CD4-positive, alpha-beta T cell treated with Interleukin-17A for 1 hour (primary cell): ENCODE data around the gene ATP5PB.
A peak's percentile ranks its signal among the peaks of the same experiment; 100 is the strongest.

Experiments
- DNase-seq: peaks from one replicate; pipeline ENCODE4 v3.0.0-alpha.2; 2020

ATP5PB gene

DNA sequence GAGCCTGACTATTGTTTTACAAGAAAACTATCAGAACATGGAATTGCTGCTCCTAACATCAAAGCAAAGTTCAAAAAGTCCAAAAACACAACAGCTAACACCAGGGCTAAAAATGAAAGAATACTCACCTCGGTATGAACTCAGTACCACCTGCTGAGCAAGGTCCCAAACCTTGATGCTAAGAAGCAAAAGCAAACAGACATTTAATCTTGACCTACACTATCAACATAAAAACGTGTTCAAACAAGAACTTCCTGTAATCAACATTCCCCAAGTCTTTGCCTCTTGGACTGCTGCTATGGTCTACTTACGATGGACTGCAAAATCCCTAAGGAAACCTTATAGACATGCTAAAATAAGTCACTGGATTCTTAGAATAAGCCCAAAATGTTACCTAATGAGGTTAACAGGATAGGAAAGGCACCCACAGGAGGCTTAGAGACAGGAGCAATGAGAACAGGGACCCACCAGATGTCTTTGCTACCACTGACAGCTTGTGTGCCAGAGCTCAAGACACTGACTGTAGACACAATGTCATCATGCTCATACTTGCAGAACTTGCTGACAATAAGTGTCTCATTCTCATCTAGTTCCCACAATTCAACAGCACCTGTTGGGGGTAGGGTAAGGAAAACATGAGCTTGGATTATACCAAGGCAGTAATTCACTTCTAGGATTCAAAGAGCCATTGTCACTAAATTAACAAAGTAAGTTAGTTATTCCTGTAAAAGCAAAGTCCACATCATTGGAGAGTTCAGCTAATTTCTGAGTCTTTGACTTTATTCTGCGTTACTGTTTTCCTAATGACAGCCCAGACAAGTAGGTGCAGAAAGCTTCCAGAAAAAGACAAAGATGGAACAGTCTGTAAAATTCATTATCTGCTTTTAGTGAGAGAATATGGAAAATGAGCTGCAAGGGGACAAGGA, 2.0 kb upstream of the ATP5PB start:
- no peak for DNase-seq

- DNase-seq = peak; percentile 14
Observed at GRCh38 chr1:111448482-111448917, 764 bp upstream of the ATP5PB start.

DNA sequence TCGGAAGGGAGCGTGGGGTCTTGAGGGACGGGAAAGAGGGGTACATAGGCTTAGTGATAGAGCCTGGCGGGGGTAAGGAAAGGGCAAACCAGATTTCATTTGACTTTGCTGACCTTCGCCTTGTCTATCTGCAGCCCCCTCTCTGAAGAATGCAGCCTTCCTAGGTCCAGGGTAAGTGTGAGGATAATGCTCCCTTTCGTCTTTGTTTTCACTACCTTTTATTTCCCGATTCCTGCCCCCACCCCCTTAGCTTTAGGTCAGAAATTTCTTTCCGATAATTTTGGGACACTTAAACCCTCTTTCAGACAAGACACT, 396 bp downstream of the ATP5PB start:
- no peak for DNase-seq

GRCh38 chr1:111450185-111450584, 921 bp downstream of the ATP5PB start:
- DNase-seq = no peak

DNA sequence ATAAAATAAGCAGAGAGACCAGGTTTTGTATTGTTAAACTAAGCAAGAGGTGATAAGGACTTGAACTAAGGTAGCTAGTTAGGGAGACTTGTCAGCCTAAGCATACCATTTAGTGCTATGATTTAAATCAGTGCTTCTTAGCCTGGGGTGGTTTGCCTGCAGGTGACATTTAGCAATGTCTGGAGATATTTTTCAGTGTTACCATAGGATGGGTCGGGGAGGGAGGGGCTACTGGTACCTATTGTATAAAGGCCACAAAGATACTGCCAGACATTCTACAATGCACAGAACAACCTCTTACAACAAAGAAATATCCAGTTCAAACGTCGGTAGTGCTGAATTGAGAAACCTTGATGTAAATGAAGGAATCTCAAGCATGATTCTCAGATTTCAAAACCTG, 3.3 kb downstream of the ATP5PB start:
- DNase-seq = no peak

GRCh38 chr1:111453706-111454105, 4.4 kb downstream of the ATP5PB start:
- no peak for DNase-seq

DNA sequence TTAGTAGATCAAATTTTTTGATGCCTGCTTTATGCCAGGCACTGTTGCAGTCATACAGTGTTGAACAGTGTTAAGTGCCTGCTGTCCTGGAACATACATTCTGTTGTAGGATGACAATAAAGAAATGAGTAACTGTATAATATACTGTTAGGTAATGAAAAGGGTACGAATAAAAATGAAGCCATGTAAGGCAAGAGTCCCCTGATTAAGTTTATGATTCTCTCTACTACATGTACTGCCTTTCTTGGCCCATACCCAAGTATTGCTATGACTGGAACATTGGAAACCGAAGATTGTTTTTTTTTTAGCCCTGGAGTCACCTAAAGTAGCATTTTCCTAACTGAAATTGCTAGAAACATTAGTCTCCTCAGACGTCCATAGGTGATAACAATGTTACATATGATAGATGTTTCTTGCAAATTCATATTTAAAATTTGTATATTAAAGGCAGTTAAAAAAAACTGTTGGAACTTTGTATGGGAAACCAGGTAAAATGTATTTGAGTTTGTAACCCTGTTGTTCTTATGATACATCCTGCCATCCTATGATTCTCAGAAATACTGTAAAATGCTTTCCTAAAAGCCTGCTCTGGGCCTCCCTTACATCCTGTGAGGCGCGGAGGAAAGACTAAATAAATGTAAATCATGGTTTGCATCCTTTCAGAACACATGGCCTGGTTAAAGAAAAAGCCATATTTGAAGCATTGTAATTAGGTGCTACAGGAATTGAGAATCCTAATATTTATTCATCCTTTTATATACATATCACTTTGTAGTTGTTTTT, 5.8 kb downstream of the ATP5PB start:
- no peak for DNase-seq

- no peak for DNase-seq
Observed at GRCh38 chr1:111455642-111456031, 6.4 kb downstream of the ATP5PB start.

DNA sequence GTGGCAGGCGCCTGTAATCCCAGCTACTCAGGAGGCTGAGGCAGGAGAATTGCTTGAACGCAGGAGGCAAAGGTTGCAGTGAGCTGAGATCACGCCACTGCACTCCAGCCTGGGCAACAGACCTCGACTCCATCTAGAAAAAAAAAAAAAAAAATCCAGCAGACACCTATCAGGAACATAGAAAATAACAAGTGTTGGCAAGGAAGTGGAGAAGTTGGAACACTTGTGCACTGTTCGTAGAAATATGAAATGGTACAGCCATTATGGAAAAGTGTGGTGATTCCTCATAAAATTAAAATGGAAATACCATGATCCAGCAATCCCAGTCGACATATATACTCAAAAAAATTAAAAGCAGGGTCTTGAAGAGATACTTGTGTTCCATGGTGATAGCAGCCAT, 12.5 kb downstream of the ATP5PB start:
- DNase-seq = no peak

GRCh38 chr1:111462370-111463028, 13.2 kb downstream of the ATP5PB start:
- DNase-seq = no peak

DNA sequence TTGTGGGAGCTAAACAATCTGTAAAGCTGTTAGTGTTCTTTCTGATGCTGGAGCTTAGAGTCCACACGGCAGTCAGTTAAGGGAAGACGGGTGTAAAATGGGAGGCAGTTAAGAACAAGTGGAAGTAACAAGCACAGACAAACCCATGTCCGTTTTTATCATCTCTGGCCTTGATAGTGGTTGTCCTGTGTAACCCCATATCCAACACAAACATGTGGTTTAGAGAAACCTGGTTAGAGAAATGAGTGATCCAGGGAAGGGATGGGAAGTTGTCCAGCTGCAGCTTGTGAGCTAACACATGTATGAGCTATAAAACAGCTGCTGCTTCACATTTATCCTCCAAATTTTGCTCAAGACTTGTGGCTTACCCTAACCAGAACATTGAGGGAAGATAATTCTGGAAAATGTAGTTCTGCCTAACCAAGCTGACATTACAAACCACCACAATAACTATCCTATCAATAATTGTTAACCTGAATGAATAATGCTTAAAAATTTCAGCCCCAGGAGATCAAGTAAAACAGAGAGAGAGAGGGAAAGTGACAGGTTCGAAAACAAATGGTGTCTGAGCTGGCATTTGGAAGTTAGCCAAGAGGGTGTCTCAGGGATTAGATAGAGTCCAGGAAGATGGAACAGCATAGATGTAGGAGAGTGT, 13.9 kb downstream of the ATP5PB start:
- DNase-seq = no peak

- no peak for DNase-seq
Observed at GRCh38 chr1:111465754-111466153, 16.5 kb downstream of the ATP5PB start.

GRCh38 chr1:111466480-111466879, 17.2 kb downstream of the ATP5PB start:
- no peak for DNase-seq

GRCh38 chr1:111467865-111468716, 18.8 kb downstream of the ATP5PB start:
- no peak for DNase-seq

- DNase-seq = no peak
Observed at GRCh38 chr1:111468717-111469100, 19.4 kb downstream of the ATP5PB start.

DNA sequence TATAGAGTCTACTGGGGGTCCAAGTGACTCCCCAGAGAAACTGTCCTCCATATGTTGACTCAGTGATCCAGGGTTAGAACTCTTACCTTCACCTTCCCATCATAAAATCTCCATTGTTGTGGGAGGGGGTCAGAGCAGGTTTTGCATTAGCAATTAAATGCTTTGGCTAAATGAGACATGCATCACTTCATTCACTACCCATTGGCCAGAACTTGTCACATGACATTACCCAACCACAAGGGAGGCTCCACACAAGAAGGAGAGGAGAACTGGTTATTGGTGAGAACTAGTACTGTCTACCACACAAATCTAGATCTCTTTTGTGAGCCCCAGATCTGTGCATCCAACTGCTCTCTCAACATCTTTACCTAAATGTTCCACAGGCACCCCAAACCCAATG, 20.3 kb downstream of the ATP5PB start:
- DNase-seq = no peak

DNA sequence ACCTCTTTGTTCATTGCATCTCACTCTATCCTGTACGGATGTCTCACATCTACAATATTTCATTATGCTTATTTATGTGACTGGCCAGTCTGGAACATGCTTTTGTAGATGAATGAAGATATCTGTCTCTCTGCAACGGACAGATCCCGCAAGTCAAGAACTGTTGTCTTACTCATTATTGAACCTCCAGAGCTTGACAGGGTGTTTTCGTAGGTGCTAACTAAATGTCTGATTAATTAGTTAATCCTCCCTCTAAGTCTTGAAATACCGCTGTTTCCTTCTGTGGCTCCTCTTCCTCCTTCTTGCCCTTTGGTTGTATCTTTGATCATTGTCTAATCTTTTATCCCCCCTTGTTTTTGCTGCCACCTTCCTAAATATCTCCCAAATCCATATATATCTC, 21.3 kb downstream of the ATP5PB start:
- DNase-seq = no peak

DNA sequence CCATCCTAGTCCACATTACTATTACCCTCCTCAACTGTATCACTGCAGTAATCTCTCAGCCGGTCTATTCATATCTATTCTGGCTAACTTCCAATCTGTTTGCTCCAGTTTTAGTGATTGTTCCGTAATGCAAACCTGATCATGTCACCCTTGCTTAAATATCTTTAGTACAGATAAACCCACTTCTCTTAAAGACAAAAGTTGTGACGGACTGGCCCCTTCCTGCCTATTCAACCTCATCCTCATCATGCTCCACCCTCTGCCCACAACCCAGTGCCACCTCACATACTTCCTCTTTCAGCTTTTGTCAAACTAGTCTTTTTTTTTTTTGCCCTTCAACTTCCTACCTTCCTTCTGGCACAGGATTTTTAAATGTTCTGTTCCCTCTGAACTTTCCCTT, 21.7 kb downstream of the ATP5PB start:
- peak; percentile 87 for DNase-seq

DNA sequence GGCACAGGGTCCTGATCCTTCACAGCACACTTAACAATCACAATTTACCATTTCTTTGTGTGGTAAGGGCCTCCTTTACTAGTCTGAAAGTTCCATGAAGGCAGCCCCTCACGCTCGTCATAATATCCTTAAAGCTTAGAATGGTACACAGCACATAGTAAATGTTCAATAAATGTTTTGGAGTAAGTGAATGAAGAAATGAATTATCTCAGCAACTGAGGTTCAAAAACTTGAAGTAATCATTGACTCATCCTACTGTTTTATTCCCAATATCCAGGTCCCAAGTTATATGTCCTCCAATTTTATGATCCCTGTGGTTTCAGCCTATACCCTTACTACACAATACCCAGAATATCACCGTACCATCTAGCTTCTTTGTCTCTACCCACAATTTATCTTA, 22.3 kb downstream of the ATP5PB start:
- peak; percentile 19 for DNase-seq

GRCh38 chr1:111474106-111474505, 24.8 kb downstream of the ATP5PB start:
- DNase-seq = no peak

GRCh38 chr1:111474521-111474920, 25.3 kb downstream of the ATP5PB start:
- no peak for DNase-seq

DNA sequence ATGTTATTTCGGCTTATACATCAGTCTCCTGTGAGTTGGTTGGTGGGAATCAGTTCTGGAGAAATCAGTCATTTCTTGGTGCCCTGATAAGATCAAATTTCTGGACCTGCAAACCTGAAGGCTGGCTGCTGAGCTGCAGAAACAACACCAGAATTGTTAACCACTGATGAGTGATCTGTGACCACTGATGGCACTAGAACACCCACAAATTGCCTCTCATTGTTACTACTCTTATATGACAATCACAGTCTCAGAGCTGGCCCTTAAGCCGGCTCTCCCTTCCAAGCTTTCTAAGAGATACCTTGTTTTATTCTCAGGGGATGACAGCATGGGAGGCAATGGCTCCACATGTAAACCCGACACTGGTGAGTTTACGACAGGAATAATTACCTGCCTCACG, 26.4 kb downstream of the ATP5PB start:
- peak; percentile 40 for DNase-seq
